Body of pancreas (tissue), 4 donors: ENCODE measurements around the gene LGI2.

Source experiments
- CTCF ChIP-seq, 7 experiments: fragments of 450-650 bp in 4 of 7; fragments of 200-600 bp in 3 of 7; sonication (generic) in 3 of 7; IDR thresholded peaks; one replicate each; pipeline ENCODE4 v1.5.1; 2016 to 2019; ENCODE audit warnings: antibody characterized with exemption in 7 of 7
- POLR2A ChIP-seq, 3 donors: fragments of 450-650 bp; IDR thresholded peaks; one replicate each; pipeline ENCODE4 v1.6.1; 2016; ENCODE audit warnings: antibody characterized with exemption in 3 of 3, mild to moderate bottlenecking in 2 of 3

- no peak for TF ChIP-seq CTCF (IDR thresholded peaks at IDR 0.05)
- no peak for TF ChIP-seq POLR2A (IDR thresholded peaks at IDR 0.05)
Measured at GRCh38 chr4:24971192-24971591, 59.6 kb downstream of the LGI2 start.
